Measurements from ENCODE around the gene ULK4.
A peak's percentile ranks its signal among the peaks of the same experiment; 100 is the strongest.

ULK4 gene

DNA sequence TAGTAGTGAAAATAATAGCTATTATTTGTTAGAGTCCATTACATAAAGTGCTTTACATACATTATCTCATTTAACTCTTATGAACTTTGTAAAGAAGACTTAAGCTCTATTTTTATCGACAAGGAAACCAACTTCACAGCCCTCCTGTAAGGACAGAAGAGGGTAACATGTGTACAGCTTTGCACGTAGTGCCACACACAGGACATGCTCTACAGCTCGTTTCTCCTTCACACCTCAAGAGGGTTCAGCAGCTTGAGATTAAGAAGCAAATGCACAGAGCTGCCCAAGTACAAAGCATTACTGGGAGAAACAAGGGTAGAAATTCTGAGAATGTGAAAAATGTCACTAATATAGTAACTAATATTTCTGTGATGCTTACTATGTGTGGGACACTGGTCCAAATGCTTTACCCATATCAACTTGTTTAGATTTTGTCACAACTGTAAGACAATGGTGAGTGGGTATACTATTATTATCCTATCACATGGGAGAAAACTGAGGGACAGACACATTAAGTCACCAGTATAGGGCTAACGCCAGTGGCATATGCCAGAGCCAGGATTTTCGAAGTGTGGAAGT, 434.8 kb downstream of the ULK4 start:
- DNase-seq (ENCODE audit: low read depth) = no peak
- no peak overlapping the region for H3K4me3 ChIP-seq (ENCODE audit: low read depth, low read length)

DNA sequence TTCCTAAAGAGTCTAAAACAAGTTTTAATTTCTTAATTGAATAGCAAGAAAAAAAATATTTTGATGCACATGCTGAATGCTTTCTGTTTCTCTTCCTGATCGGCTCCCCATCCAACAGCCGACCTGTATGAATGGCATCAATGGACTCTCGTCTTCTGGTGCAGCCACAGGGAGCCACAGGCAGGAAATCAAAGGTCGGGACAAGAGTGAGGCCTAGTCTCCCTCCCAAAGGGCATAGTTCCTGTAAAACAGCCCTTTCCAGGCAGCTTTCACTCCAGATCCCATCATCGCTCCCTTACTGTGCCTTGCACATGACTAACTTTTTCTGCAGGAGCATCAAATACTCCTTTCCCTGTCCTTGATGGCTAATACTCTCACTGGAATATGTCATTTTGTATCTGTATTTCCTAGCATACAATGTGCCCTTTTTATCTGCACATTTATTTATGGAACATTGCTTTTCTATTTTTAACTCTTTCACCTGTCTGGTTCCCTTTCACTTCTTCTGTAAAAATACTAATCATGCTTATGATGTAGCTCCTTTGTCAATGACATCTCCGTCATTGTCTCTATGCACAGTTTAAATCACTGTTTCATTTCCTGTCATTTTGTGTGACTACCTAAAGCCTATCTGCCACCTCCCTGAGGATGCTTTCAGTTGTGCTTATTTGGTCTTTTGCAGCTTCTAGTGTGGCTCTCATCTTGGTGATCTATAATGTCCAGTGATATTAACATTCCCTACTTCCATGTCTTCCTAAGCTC, 436.4 kb downstream of the ULK4 start:
- DNase-seq (ENCODE audit: low read depth) = no peak
- no peak overlapping the region for H3K4me3 ChIP-seq (ENCODE audit: low read depth, low read length)

DNA sequence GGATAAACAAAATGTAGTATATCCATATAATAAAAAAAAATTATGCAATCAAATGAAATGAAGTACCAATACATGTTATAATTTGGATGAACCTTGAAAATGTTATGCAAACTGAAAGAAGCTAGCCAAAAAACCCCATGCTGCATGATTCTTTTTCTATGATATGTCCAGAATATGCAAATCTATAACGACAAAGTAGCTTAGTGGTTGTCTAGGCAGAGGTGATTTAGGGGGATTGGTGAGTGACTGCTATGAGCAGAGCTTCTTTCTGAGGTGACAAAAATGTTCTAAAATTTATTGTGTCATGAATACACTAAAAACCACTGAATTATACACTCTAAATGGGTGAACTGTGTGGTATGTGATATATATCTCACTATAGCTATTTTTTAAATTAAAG, 438.0 kb downstream of the ULK4 start:
- DNase-seq (ENCODE audit: low read depth) = no peak

DNA sequence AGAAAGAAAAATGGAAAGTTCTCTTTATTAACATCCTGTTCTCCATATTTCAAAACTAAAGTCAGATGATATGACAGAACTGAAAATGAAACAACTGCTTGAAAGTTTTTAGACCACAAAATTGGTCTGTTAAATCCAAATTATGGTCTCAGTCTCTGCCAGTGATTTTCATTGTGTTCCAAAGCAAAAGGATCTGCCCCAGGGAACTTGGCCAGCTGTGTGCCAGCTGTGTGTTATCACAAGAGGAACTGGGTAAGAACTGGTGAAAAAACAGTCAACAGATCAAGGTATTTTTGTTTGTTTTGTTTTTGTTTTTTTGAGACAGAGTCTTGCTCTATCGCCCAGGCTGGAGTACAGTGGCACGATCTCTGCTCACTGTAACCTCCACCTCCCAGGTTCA, 439.3 kb downstream of the ULK4 start:
- no peak for DNase-seq (ENCODE audit: low read depth)
- no peak overlapping the region for H3K4me3 ChIP-seq (ENCODE audit: low read depth, low read length)

More for the DNA sequence above, 438.0 kb downstream of the ULK4 start:
- no peak overlapping the region for H3K4me3 ChIP-seq (ENCODE audit: low read depth, low read length)

DNA sequence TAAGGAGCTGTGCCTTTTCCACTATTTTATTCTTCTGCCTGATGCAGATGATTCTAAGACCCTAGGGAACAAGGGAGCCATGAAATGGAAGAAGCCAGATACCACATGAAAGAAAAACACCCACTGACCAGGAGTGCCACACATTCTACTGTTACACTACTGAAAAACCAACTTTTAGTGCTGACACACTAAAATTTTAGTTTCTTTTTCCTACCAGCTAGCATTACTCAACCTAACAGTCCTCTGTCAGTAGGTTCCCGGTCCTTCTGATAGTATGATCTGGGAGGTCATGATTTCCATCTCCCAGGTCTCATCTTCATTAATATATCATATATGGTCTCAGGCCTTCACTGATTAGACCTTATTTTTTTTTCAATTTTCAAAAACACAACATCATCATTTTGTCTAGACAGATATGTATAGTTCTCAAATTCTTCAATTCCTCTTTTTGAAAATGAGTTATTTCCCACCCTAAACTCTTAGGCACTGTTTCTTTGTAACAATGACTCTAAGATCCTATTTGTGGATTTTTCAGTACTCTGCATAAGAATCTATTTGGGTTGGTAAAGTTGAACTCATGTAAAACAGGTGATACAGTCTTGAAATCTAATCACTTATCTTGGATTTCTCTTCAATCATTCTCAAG, 440.8 kb downstream of the ULK4 start:
- no peak overlapping the region for H3K4me3 ChIP-seq (ENCODE audit: low read depth, low read length)

DNA sequence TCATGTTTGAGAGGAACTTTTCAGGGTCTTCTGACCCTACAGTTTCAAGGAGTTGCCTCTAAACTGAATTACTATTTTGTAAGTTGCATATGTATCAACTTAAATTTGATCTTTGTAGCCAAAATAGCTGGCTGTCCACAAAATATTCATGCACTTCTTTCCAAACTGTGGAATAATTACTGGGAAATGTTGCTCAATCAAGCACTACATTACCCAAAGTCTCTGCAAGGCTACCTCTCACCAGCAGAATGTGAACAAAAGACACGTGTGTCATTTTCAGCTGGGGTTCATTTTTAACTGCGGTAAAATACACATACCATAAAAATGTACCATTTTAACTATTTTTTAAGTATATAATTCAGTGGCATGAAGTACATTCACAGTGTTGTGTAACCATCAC, 442.2 kb downstream of the ULK4 start:
- no peak overlapping the region for H3K4me3 ChIP-seq (ENCODE audit: low read depth, low read length)
- DNase-seq (ENCODE audit: low read depth) = no peak

More for the DNA sequence above, 440.8 kb downstream of the ULK4 start:
- DNase-seq (ENCODE audit: low read depth) = no peak

DNA sequence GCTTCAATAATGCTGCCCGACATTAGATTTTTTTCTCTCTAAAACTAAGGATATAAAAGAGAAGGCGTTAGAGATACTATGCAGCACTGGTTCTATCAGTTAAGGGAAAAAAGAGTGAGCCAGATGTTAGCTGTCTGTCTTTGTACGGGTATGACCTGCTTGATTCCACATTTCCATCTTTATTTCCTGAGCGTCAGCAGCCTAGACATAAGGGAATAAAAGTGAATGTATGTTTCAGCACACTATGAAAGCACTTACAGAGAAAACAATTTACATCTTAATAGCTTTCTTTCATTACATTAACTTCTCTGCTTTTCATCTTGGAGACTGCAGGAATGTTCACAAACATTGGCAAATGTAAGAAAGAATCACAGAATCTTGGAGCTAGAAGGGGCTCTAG, 443.3 kb downstream of the ULK4 start:
- H3K4me3 ChIP-seq (ENCODE audit: low read depth, low read length) = no peak overlapping the region
- DNase-seq (ENCODE audit: low read depth) = no peak

DNA sequence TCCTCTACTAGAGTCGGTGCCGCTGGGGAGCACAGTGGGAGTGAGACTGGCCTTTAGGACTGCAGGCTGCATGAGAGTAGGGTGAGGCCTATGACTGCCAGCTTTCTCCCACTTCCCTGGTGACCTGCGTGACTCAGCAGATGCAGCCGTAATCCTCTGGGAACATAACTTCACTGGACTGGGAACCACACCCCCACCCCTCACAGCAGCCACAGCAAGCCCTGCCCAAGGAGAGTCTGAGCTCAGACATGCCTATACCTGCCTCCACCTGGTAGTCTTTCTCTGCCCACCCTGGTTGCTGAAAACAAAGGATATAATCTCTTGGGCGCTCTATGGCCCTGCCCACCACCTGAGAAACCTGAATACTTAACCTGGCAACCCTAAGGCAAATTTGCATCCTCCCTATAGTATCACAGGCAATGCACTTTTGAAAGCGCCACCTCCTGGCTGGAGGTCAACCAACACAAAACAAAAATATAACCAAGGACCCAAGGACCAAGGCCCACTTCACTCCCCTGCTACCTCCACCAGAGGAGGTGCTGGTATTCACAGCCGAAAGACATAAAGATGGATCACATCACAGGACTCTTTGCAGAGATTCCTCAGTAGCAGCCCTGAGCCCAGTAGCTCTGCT, 453.7 kb downstream of the ULK4 start:
- no peak overlapping the region for H3K4me3 ChIP-seq (ENCODE audit: low read depth, low read length)
- no peak for DNase-seq (ENCODE audit: low read depth)

DNA sequence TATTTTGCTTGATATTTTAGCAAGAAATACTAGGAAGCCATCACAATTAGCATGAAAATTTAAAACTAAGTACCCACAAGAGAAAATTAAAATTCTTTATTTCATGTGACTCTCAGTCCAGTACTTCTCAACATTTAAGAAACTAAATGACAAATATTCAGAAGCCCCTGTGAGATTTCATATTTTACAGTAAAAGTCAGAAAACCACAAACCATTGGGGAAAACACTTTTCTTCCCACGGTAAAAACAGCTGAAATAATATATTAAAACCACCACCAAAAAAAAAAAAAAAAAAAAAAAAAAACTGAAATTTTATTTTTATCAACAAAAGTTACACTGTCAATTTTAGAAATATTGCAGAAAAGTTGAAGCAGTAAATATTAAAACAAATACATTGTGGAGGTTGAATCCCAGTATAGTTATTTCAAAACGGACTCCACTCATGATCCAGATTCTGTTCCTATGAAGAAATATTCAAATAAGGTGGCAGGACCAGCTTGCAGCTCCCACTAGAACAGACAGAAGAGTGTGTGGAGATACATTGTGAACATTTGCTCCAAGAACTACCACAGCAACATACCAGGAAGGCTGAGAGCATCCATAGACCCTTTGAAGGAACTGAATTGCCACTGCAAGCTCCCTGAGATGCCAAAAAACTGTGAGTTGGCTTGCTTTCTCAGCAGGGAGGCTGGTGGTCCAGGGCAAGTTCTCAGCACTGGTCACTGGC, 454.4 kb downstream of the ULK4 start:
- peak; percentile 2 for DNase-seq (ENCODE audit: low read depth)
- no peak overlapping the region for H3K4me3 ChIP-seq (ENCODE audit: low read depth, low read length)

DNA sequence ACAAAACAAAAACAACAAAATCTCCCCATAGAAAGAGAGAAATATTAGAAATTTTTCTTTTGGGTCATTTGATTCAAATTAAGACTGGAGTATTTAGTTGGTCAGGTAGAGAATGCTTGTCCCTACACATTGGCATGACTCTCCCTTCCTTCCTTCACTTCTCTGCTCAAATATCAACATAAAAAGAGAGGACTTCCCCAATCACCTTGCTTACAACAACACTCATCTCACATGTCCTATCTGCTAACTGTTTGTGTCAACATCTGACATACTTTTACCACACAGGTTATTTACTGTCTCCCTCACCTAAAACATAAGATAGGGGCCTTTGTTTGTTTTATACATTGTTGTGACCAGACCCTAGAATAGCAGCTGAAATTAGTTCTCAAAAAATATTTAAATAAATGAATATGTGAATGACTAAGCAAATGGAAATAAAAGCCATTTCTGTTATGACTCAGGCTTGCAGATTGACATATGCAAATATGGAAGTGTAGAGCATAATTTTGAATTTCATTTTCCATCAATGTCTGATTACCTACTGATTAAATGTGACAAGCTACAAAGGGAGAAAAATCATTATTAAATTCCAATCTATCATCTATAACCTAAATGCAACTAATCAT, 457.8 kb downstream of the ULK4 start:
- no peak overlapping the region for H3K4me3 ChIP-seq (ENCODE audit: low read depth, low read length)
- DNase-seq (ENCODE audit: low read depth) = no peak

DNA sequence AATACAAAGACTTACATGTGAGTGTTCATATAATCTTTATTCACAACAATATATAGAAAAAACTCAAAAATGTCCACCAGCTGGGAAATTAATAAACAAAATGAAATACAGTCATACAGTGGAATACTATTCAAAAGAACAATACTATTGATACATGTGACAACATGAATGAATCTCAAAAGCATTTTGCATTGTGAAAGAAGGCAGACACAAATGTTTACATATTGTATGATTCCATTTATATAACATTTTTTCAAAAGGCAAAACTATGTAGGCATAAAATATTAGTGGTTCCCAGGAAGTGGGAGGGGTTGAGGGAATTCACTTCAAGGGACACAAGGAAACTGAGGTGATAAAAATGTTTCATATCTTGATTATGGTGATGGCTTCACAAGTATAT, 459.4 kb downstream of the ULK4 start:
- no peak for DNase-seq (ENCODE audit: low read depth)
- H3K4me3 ChIP-seq (ENCODE audit: low read depth, low read length) = no peak overlapping the region

DNA sequence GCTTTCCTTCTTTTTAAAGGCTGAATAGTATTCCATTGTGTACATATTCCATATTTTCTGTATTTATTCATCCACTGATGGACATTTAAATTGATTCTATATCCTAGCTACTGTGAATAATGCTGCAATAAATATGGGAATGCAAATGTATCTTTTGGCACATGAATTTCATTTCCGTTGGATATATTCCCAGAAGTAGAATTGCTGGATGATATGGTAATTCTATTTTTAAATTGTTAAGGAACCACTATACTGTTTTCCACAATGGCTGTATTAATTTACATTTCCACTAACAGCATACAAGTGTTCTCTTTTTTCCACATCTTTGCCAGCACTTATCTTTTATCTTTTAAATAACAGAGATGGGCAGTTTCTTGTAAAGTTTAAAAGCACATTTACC, 459.9 kb downstream of the ULK4 start:
- DNase-seq (ENCODE audit: low read depth) = no peak
- H3K4me3 ChIP-seq (ENCODE audit: low read depth, low read length) = no peak overlapping the region

DNA sequence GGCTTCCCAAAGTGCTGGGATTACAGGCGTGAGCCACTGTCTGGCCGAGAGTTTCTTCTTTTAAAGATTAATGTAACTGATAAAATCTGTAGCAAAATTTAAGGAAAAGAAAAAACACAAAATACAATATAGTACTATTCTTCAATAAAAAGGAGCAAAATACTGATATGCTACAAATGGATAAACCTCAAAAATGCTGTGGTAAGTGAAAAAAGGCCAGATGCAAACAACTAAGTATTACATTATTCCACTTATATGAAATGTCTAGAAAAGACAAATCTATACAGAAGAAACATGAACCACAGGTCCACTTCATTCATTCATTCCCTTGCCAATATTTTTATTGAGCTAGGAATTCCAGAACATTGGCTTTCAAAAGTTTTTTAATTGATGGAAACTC, 463.1 kb downstream of the ULK4 start:
- H3K4me3 ChIP-seq (ENCODE audit: low read depth, low read length) = no peak overlapping the region
- DNase-seq (ENCODE audit: low read depth) = no peak

DNA sequence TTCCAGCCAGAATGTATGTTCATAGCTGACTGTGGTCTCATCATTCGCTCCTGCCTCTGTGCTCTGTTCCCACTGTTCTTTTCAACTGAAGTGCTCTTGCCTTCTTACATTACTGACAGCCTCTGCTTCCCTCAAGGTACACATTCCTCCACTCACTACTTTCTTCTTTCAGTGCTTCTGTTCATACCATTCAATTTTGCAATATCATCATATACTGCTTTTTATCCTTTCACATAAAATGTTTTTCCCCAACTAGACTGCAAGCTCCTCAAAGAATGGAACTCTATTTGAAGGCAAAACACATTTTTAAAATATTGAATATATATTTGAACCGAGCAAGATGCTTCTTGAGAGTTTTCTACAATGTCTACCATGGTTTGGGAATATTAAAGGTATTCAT, 471.5 kb downstream of the ULK4 start:
- DNase-seq (ENCODE audit: low read depth) = no peak
- H3K4me3 ChIP-seq (ENCODE audit: low read depth, low read length) = no peak overlapping the region

DNA sequence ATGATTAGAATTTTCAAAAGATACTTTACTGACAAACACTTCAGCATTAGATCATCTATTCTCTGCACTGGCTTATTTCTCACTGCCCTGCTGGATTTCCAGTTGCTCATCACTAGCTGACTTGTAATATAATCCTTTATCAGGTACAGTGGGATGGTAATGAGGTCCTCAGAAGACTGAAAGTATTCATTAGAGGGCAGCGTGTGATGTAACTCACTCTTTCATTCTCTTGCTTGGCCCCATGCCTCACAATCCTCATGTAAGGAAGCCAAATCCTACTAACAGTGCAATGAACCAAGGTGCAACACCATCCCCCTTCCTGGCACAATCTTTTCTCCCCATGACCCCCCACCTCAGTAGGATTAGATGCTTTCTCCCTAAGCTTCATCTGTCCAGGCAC, 472.7 kb downstream of the ULK4 start:
- H3K4me3 ChIP-seq (ENCODE audit: low read depth, low read length) = no peak overlapping the region
- no peak for DNase-seq (ENCODE audit: low read depth)

DNA sequence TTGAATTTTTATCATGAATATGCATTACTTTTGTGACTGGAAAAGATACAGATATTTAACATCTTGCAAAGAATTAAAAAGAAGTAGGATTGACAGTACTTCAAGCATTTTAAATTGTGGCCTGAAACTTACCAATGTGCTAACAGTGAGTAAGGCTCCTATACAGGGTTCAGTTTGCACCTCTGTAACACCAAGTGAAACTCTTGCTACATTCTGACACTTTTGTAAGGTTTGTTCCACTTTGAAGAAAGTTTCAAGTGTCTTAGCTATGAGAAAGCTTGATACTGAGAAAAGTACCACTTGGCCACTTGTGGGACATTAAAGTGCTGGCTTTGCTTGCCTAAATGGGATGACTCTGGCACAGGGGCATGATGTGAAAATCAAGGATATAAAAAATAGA, 473.4 kb downstream of the ULK4 start:
- H3K4me3 ChIP-seq (ENCODE audit: low read depth, low read length) = no peak overlapping the region
- DNase-seq (ENCODE audit: low read depth) = no peak

DNA sequence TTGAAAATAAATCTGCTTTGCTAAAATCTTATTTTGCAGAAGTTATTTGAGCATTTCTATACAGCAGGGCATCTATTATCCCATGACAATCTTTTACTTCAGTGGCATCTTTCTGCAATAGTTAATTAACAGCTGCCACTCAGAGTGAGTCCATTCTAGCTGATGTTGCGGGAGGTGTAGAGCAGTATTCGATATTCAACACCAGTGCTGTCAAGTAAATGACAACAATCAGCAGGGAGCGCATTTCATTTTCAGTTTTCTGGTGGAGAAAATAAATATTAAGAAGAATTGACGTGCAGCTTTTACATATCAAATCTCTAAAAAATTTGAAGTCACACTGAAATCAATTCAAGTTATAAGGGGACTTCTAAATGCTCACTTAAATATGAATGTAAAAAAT, 476.4 kb downstream of the ULK4 start:
- no peak overlapping the region for H3K4me3 ChIP-seq (ENCODE audit: low read depth, low read length)
- DNase-seq (ENCODE audit: low read depth) = no peak

DNA sequence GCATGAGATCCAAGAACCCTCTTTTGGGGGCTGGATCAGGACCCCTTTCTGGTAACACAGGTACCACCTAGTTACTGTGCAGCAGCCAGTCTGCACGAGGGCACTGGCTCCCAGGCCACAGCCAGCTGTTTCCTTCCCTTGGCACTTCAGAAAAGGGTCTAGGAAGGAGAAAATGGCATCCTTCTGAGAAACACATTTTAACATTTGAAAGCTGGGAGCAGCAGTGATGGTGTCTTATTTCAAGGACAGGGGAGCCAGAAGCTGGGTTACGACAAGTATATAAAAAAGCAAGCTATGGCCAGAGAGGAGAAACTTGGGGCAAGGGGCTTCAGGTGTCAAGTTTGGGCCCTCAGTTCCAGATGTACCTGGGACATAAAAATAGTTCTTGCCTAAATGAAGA, 479.8 kb downstream of the ULK4 start:
- DNase-seq (ENCODE audit: low read depth) = no peak
- H3K4me3 ChIP-seq (ENCODE audit: low read depth, low read length) = no peak overlapping the region

DNA sequence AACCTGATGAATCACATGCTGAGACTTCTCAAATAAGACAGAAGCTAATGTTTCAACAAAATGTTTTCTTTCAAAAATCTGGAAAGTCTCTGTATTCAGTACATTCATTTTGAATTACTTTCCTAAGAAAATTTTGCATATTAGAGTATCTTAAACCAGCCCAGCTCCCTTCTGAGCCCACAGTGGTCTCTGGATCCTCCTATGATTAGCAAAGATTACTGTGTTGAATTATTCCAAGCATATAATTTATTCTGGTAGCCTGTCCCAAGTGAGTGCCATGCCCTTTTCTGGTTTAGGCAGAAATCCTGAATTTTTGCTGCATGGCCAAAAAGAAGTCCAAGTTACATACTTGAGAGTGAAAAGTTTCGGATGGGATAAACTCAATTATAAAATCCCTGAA, 483.6 kb downstream of the ULK4 start:
- no peak for DNase-seq (ENCODE audit: low read depth)
- H3K4me3 ChIP-seq (ENCODE audit: low read depth, low read length) = no peak overlapping the region

Measured in skeletal muscle cell (primary cell).